ENCODE results near the gene WDR11.

Gene WDR11

GRCh38 chr10:120948889-120949608 is 97.9 kb downstream of the WDR11 start:
- DNase-seq = peak; percentile 69

- DNase-seq = peak; percentile 5
Measured at GRCh38 chr10:120949609-120950031, 98.5 kb downstream of the WDR11 start.

- DNase-seq = no peak
Measured at GRCh38 chr10:120950051-120950561, 98.9 kb downstream of the WDR11 start.

GRCh38 chr10:120951288-120951687 is 100.1 kb downstream of the WDR11 start:
- DNase-seq = no peak

- DNase-seq = no peak
Measured at GRCh38 chr10:120953897-120954296, 102.7 kb downstream of the WDR11 start.

Measured in stimulated activated CD4-positive, alpha-beta T cell treated with anti-CD3 and anti-CD28 coated beads, Interleukin-4, amount 100 ng/mL, for 1 hour (primary cell).